ENCODE data around the gene PRCD.
"Not testable (repeated sequence)": the region's sequence is repeated elsewhere in the genome, so short reads cannot be mapped to it uniquely, and the experiment has no call there.

The PRCD gene

DNA sequence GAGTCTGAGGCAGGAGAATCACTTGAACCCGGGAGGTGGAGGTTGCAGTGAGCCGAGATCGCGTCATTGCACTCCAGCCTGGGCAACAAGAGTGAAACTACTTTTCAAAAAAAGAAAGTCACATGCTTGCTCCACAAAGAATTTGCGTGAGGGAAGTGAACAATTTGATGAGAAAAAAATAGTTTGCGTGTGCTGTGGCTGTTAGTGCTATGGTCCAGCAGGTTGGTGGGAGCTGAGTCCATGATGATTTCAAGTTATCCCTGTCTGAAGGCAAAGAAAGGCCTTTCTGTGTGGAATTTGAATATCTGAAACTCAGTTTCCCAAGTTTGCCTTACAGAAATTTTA lies 21.0 kb downstream of the PRCD start:
- no peak for TF ChIP-seq ZNF8 (CRISPR knock-in tag; IDR thresholded peaks at IDR 0.05)
- no peak for TF ChIP-seq POU6F1 (CRISPR knock-in tag; IDR thresholded peaks at IDR 0.05; ENCODE audit: borderline replicate concordance, low read depth)
- TF ChIP-seq OSR1 (CRISPR knock-in tag; IDR thresholded peaks at IDR 0.05): no peak
- TF ChIP-seq ZNF565 (CRISPR knock-in tag; conservative IDR thresholded peaks at IDR 0.05; ENCODE audit: low read depth): no peak
- TF ChIP-seq CREB5 (CRISPR knock-in tag; IDR thresholded peaks at IDR 0.05; ENCODE audit: low read depth): no peak
- TF ChIP-seq ZNF70 (CRISPR knock-in tag; IDR thresholded peaks at IDR 0.05): no peak
- no peak for TF ChIP-seq ESRRG (CRISPR knock-in tag; IDR thresholded peaks at IDR 0.05)
- ATAC-seq: no peak

GRCh38 chr17:76561332-76561731 lies 21.5 kb downstream of the PRCD start:
- no peak for ATAC-seq
- TF ChIP-seq ISL1 (CRISPR knock-in tag; IDR thresholded peaks at IDR 0.05): no peak
- TF ChIP-seq PPARA (CRISPR knock-in tag; IDR thresholded peaks at IDR 0.05; ENCODE audit: borderline replicate concordance): no peak
- no peak for TF ChIP-seq ARNTL (CRISPR knock-in tag; IDR thresholded peaks at IDR 0.05; ENCODE audit: borderline replicate concordance, low read depth)
- TF ChIP-seq ZFP30 (CRISPR knock-in tag; IDR thresholded peaks at IDR 0.05): no peak
- TF ChIP-seq RARB (CRISPR knock-in tag; IDR thresholded peaks at IDR 0.05): no peak

DNA sequence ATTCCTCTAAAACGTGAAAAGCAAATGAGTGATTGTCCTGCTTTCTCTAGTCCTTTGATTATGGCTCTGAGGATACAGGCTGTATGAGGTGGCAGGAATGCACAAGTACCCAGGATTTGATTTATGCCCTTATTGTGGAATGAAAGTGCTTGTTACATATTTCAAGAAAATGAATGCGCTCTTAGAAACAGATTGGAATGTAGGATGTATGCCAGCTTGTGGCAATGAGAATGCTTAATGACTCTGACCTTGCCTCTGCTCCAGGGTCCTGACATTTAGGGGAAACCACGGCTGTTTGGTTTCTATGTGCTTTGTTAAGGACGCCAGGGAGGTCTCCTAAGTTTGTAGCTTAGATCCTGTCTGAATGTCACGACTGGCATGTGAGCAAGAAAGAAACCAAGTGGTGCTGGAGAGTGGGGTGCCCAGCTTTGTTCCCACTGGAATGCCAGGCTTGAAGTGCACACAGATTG lies 22.0 kb downstream of the PRCD start:
- ATAC-seq: peak; percentile 35
- TF ChIP-seq ARNTL (CRISPR knock-in tag; IDR thresholded peaks at IDR 0.05; ENCODE audit: borderline replicate concordance, low read depth) (no peak), GLIS3 (CRISPR knock-in tag; IDR thresholded peaks at IDR 0.05) (peak; percentile 36; the same call in 1 of the 2 replicates), ZFP3 (CRISPR knock-in tag; IDR thresholded peaks at IDR 0.05) (no peak), CREB5 (CRISPR knock-in tag; IDR thresholded peaks at IDR 0.05; ENCODE audit: low read depth) (0 out of 2 replicates have a peak, but pooled peaks have one; percentile 19), ISL1 (CRISPR knock-in tag; IDR thresholded peaks at IDR 0.05) (peak; percentile 97)
- TF ChIP-seq, protein P1, sequence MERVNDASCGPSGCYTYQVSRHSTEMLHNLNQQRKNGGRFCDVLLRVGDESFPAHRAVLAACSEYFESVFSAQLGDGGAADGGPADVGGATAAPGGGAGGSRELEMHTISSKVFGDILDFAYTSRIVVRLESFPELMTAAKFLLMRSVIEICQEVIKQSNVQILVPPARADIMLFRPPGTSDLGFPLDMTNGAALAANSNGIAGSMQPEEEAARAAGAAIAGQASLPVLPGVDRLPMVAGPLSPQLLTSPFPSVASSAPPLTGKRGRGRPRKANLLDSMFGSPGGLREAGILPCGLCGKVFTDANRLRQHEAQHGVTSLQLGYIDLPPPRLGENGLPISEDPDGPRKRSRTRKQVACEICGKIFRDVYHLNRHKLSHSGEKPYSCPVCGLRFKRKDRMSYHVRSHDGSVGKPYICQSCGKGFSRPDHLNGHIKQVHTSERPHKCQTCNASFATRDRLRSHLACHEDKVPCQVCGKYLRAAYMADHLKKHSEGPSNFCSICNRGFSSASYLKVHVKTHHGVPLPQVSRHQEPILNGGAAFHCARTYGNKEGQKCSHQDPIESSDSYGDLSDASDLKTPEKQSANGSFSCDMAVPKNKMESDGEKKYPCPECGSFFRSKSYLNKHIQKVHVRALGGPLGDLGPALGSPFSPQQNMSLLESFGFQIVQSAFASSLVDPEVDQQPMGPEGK (CRISPR knock-in tag; IDR thresholded peaks at IDR 0.05; ENCODE audit: borderline replicate concordance): peak; percentile 59; the same call in 1 of the 2 replicates

- TF ChIP-seq ZFP3 (CRISPR knock-in tag; IDR thresholded peaks at IDR 0.05): peak; percentile 64; the same call in 1 of the 2 replicates
- no peak for TF ChIP-seq TOX (CRISPR knock-in tag; IDR thresholded peaks at IDR 0.05; ENCODE audit: borderline replicate concordance)
- TF ChIP-seq, protein P2, sequence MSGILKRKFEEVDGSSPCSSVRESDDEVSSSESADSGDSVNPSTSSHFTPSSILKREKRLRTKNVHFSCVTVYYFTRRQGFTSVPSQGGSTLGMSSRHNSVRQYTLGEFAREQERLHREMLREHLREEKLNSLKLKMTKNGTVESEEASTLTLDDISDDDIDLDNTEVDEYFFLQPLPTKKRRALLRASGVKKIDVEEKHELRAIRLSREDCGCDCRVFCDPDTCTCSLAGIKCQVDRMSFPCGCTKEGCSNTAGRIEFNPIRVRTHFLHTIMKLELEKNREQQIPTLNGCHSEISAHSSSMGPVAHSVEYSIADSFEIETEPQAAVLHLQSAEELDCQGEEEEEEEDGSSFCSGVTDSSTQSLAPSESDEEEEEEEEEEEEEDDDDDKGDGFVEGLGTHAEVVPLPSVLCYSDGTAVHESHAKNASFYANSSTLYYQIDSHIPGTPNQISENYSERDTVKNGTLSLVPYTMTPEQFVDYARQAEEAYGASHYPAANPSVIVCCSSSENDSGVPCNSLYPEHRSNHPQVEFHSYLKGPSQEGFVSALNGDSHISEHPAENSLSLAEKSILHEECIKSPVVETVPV (CRISPR knock-in tag; IDR thresholded peaks at IDR 0.05): no peak
- peak; percentile 51; the same call in 1 of the 2 replicates for TF ChIP-seq ISL1 (CRISPR knock-in tag; IDR thresholded peaks at IDR 0.05)
- TF ChIP-seq ARNTL (CRISPR knock-in tag; IDR thresholded peaks at IDR 0.05; ENCODE audit: borderline replicate concordance, low read depth): no peak
- no peak for TF ChIP-seq BACH2 (CRISPR knock-in tag; IDR thresholded peaks at IDR 0.05; ENCODE audit: borderline replicate concordance)
- ATAC-seq: peak; percentile 84
Measured at GRCh38 chr17:76562734-76563148, 22.9 kb downstream of the PRCD start.

GRCh38 chr17:76563359-76563758 lies 23.5 kb downstream of the PRCD start:
- not testable (repeated sequence) for ATAC-seq
